ENCODE data around the gene ACD. TPM values are rescaled to one million over a fixed set of nuclear protein-coding genes. Genes with fewer than 3 reads are reported as not detected.

Gene ACD
- total and polyA plus RNA-seq, 3 donors from 2014 or later = 40.3 to 48.3 (median 44.7) TPM

GRCh38 chr16:67683767-67684166 lies 23.7 kb upstream of the ACD start:
- H3K9me3 ChIP-seq = no peaks in the 10 kb centered on the region
- 97 to 100% methylated on average over 4 of the region's 4 CpGs for WGBS, 2 donors
- no peak overlapping the region for H3K4me3 ChIP-seq
- TF ChIP-seq POLR2A (IDR thresholded peaks at IDR 0.05) = no peak
- TF ChIP-seq, protein P1, sequence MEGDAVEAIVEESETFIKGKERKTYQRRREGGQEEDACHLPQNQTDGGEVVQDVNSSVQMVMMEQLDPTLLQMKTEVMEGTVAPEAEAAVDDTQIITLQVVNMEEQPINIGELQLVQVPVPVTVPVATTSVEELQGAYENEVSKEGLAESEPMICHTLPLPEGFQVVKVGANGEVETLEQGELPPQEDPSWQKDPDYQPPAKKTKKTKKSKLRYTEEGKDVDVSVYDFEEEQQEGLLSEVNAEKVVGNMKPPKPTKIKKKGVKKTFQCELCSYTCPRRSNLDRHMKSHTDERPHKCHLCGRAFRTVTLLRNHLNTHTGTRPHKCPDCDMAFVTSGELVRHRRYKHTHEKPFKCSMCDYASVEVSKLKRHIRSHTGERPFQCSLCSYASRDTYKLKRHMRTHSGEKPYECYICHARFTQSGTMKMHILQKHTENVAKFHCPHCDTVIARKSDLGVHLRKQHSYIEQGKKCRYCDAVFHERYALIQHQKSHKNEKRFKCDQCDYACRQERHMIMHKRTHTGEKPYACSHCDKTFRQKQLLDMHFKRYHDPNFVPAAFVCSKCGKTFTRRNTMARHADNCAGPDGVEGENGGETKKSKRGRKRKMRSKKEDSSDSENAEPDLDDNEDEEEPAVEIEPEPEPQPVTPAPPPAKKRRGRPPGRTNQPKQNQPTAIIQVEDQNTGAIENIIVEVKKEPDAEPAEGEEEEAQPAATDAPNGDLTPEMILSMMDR (IDR thresholded peaks at IDR 0.05) = no peak
- H3K36me3 ChIP-seq (ENCODE audit: low read depth, missing control alignments) = no peaks in the 10 kb centered on the region
- DNase-seq = no peak
- H3K4me1 ChIP-seq = no peaks in the 10 kb centered on the region
- intact Hi-C loops (cut with DNase I; ENCODE audit: low total_unique reads) = no loop called here
- H3K27ac ChIP-seq = no peak overlapping the region
- H3K27me3 ChIP-seq = no peaks in the 10 kb centered on the region

- Histone ChIP-seq H3K4me3 (no peak overlapping the region), H3K36me3 (ENCODE audit: low read depth, missing control alignments) (no peaks in the 10 kb centered on the region), H3K4me1 (no peaks in the 10 kb centered on the region), H3K27me3 (no peaks in the 10 kb centered on the region), H3K9me3 (no peaks in the 10 kb centered on the region), H3K27ac (no peak overlapping the region)
- intact Hi-C loops (cut with DNase I; ENCODE audit: low total_unique reads) = no loop called here
- DNase-seq = no peak
- no peak for TF ChIP-seq POLR2A (IDR thresholded peaks at IDR 0.05)
- TF ChIP-seq, protein P1 (IDR thresholded peaks at IDR 0.05) = no peak
- 93 to 96% methylated on average over 10 of the region's 10 CpGs for WGBS, 2 donors
Measured at GRCh38 chr16:67679935-67680897, 20.2 kb upstream of the ACD start.

DNA sequence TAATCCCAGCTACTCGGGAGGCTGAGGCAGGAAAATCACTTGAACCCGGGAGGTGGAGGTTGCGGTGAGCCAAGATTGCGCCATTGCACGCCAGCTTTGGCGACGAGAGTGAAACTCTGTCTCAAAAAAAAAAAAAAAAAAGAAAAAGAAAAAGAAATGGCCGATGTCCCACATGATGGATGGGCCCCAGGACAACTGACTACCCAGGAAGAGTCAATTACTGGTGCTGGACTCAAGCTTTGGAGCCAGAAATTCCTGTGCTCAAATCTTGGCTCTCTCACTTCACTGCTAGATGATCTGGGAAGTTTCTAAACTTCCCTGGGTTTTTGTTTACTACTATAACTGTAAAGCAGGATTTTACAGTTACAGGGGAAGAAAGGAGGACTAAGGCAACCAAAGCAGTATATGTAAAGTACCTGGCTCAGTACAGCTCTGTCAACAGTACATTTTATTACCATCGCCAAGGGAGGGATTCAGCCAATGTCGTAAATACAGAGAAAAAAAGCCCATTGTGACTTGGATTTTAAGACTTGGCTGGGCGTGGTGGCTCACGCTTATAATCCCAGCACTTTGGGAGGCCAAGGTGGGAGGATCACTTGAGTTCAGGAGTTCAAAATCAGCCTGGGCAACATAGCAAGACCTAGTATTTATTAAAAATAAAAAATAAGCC lies 18.4 kb upstream of the ACD start:
- Histone ChIP-seq H3K9me3 (no peaks in the 10 kb centered on the region), H3K4me3 (no peak overlapping the region), H3K36me3 (ENCODE audit: low read depth, missing control alignments) (no peaks in the 10 kb centered on the region), H3K4me1 (peaks cover 5% of the 10 kb centered on the region), H3K27me3 (no peaks in the 10 kb centered on the region), H3K27ac (no peak overlapping the region)
- no peak for DNase-seq
- intact Hi-C loops (cut with DNase I; ENCODE audit: low total_unique reads) = no loop called here
- 92 to 93% methylated on average over 12 of the region's 12 CpGs for WGBS, 2 donors
- no peak for TF ChIP-seq POLR2A (IDR thresholded peaks at IDR 0.05)
- TF ChIP-seq, protein P1 (IDR thresholded peaks at IDR 0.05) = no peak

GRCh38 chr16:67677712-67678111 lies 17.7 kb upstream of the ACD start:
- 100% methylated on average over 1 of the region's 1 CpG for WGBS, 2 donors
- Histone ChIP-seq H3K27ac (no peak overlapping the region), H3K9me3 (no peaks in the 10 kb centered on the region), H3K4me3 (no peak overlapping the region), H3K4me1 (peaks cover 12% of the 10 kb centered on the region), H3K36me3 (ENCODE audit: low read depth, missing control alignments) (no peaks in the 10 kb centered on the region), H3K27me3 (no peaks in the 10 kb centered on the region)
- no peak for DNase-seq
- intact Hi-C loops (cut with DNase I; ENCODE audit: low total_unique reads) = no loop called here
- TF ChIP-seq, protein P1 (IDR thresholded peaks at IDR 0.05) = no peak
- TF ChIP-seq POLR2A (IDR thresholded peaks at IDR 0.05) = no peak

Data from testis (tissue), 3 donors.